ENCODE data around the gene WHRN.

DNA sequence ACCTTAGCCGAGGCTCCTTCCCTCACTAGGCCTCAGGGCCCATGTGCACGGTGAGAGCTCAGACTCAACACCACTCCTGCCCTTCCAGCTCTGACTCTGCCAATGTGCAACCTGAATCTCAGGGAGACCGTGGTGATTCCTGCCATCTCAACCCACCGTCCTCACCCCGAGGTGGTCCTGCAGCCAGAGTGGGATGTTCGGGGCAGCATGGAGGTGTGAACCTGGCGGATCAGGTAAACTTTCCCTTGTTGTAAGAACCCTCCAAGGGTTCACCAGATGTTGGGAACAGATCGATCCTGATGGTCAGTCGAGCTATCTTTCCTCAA is 117.0 kb downstream of the WHRN start:
- TF ChIP-seq, protein P1, sequence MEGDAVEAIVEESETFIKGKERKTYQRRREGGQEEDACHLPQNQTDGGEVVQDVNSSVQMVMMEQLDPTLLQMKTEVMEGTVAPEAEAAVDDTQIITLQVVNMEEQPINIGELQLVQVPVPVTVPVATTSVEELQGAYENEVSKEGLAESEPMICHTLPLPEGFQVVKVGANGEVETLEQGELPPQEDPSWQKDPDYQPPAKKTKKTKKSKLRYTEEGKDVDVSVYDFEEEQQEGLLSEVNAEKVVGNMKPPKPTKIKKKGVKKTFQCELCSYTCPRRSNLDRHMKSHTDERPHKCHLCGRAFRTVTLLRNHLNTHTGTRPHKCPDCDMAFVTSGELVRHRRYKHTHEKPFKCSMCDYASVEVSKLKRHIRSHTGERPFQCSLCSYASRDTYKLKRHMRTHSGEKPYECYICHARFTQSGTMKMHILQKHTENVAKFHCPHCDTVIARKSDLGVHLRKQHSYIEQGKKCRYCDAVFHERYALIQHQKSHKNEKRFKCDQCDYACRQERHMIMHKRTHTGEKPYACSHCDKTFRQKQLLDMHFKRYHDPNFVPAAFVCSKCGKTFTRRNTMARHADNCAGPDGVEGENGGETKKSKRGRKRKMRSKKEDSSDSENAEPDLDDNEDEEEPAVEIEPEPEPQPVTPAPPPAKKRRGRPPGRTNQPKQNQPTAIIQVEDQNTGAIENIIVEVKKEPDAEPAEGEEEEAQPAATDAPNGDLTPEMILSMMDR (IDR thresholded peaks at IDR 0.05; ENCODE audit: poor library complexity, severe bottlenecking): no peak
- TF ChIP-seq POLR2AphosphoS5 (IDR thresholded peaks at IDR 0.05): no peak
- TF ChIP-seq SMC3 (conservative IDR thresholded peaks at IDR 0.05; ENCODE audit: poor library complexity): no peak
- TF ChIP-seq EZH2 (IDR thresholded peaks at IDR 0.05; ENCODE audit: borderline replicate concordance, insufficient read depth, low read length, poor library complexity, severe bottlenecking): no peak

Measured in neural cell (in vitro differentiated cells).